Hepatocyte (in vitro differentiated cells): ENCODE results near the gene PLSCR4. TPM values are rescaled to one million over a fixed set of nuclear protein-coding genes. Genes with fewer than 3 reads are reported as not detected.

Experiments
- DNase-seq: peaks from one replicate; pipeline ENCODE4 v3.0.0-alpha.2; 2016; ENCODE audit warnings: low spot score
- H2AFZ ChIP-seq: fragments of 200-600 bp; sonication (generic); 2 replicates; pipeline ENCODE4 v1.6.0; 2016; ENCODE audit warnings: antibody characterized with exemption, mild to moderate bottlenecking
- H3K27ac ChIP-seq: fragments of 200-600 bp; sonication (generic); 2 replicates; pipeline ENCODE4 v1.5.1; 2016; ENCODE audit warnings: mild to moderate bottlenecking
- H3K27me3 ChIP-seq: fragments of 200-600 bp; sonication (generic); 2 replicates; pipeline ENCODE4 v1.6.1; 2016
- H3K36me3 ChIP-seq: fragments of 200-600 bp; sonication (generic); replicated peaks from 2 replicates; pipeline ENCODE4 v1.5.1; 2016; ENCODE audit warnings: low read depth; ENCODE audit not compliant: insufficient read depth
- H3K4me1 ChIP-seq: fragments of 200-600 bp; sonication (generic); 2 replicates; pipeline ENCODE4 v1.5.1; 2016; ENCODE audit warnings: mild to moderate bottlenecking, moderate library complexity; ENCODE audit not compliant: insufficient read depth
- H3K4me2 ChIP-seq: fragments of 200-600 bp; sonication (generic); 2 replicates; pipeline ENCODE4 v1.6.0; 2016
- H3K4me3 ChIP-seq: fragments of 200-600 bp; sonication (generic); 2 replicates; pipeline ENCODE4 v1.5.1; 2016; ENCODE audit warnings: mild to moderate bottlenecking
- H3K79me2 ChIP-seq: fragments of 200-600 bp; sonication (generic); 2 replicates; pipeline ENCODE4 v1.6.0; 2017; ENCODE audit warnings: mild to moderate bottlenecking
- H3K9me2 ChIP-seq: fragments of 200-600 bp; sonication (generic); replicated peaks from 2 replicates; pipeline ENCODE4 v1.6.0; 2017; ENCODE audit warnings: mild to moderate bottlenecking; ENCODE audit not compliant: insufficient read depth
- H3K9me3 ChIP-seq: fragments of 200-600 bp; sonication (generic); 2 replicates; pipeline ENCODE4 v1.5.1; 2016; ENCODE audit warnings: low read depth, mild to moderate bottlenecking
- H4K20me1 ChIP-seq: fragments of 200-600 bp; sonication (generic); 2 replicates; pipeline ENCODE4 v1.6.0; 2016; ENCODE audit warnings: mild to moderate bottlenecking; ENCODE audit not compliant: insufficient read depth, poor library complexity, severe bottlenecking
- EZH2 ChIP-seq: fragments of 200-600 bp; sonication (generic); IDR thresholded peaks from 2 replicates; pipeline ENCODE4 v1.6.1; 2016; ENCODE audit warnings: antibody characterized with exemption, mild to moderate bottlenecking, borderline replicate concordance
- EZH2phosphoT487 ChIP-seq: fragments of 200-600 bp; sonication (generic); IDR thresholded peaks from one replicate; pipeline ENCODE4 v1.6.1; 2018; ENCODE audit warnings: antibody characterized with exemption, mild to moderate bottlenecking, low read depth, moderate library complexity; ENCODE audit not compliant: unreplicated experiment, severe bottlenecking
- WGBS: methylation state at CpG from one replicate; pipeline ENCODE4 v1.1.6; 2016; ENCODE audit warnings: low lambda C conversion rate; ENCODE audit errors: missing lambda C conversion rate; 5-methylcytosine and 5-hydroxymethylcytosine counted together
- polyA plus RNA-seq: library from polyadenylated mRNA; unstranded; fragments of >200 nt; fragmentation: Nextera tagmentation; extraction: Ambion mirVana; gene quantifications from 2 replicates; pipeline ENCODE4 v1.2.1, GENCODE V29; 2016
- total RNA-seq: library from RNA; depleted of rRNA; stranded (reverse); fragments of >200 nt; gene quantifications from 2 replicates; pipeline ENCODE4 v1.2.3, GENCODE V29; 2014
- TF ChIP-seq, protein P1 (sequence below): fragments of 200-600 bp; sonication (generic); IDR thresholded peaks from 2 replicates; pipeline ENCODE4 v1.5.1; 2016; ENCODE audit warnings: antibody characterized with exemption, mild to moderate bottlenecking; ENCODE audit not compliant: poor library complexity

Gene PLSCR4
- total and polyA plus RNA-seq, 2 experiments from 2014 or later: 11.3 to 23.3 TPM

- Histone ChIP-seq H3K9me2 (no peaks in the 10 kb centered on the region), H3K36me3 (no peaks in the 10 kb centered on the region), H3K9me3 (no peaks in the 10 kb centered on the region), H4K20me1 (no peaks in the 10 kb centered on the region), H3K4me3 (no peak overlapping the region), H3K4me1 (peaks cover 28% of the 10 kb centered on the region), H2AFZ (no peak overlapping the region), H3K27ac (no peak overlapping the region), H3K4me2 (no peak overlapping the region), H3K79me2 (no peaks in the 10 kb centered on the region), H3K27me3 (no peaks in the 10 kb centered on the region)
- WGBS: 96% methylated on average over 1 of the region's 1 CpG
- DNase-seq: no peak
- TF ChIP-seq, protein P1, sequence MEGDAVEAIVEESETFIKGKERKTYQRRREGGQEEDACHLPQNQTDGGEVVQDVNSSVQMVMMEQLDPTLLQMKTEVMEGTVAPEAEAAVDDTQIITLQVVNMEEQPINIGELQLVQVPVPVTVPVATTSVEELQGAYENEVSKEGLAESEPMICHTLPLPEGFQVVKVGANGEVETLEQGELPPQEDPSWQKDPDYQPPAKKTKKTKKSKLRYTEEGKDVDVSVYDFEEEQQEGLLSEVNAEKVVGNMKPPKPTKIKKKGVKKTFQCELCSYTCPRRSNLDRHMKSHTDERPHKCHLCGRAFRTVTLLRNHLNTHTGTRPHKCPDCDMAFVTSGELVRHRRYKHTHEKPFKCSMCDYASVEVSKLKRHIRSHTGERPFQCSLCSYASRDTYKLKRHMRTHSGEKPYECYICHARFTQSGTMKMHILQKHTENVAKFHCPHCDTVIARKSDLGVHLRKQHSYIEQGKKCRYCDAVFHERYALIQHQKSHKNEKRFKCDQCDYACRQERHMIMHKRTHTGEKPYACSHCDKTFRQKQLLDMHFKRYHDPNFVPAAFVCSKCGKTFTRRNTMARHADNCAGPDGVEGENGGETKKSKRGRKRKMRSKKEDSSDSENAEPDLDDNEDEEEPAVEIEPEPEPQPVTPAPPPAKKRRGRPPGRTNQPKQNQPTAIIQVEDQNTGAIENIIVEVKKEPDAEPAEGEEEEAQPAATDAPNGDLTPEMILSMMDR: no peak
- no peak for TF ChIP-seq EZH2
- TF ChIP-seq EZH2phosphoT487: no peak
Observed at GRCh38 chr3:146169891-146170290, 81.0 kb downstream of the PLSCR4 start.

GRCh38 chr3:146166826-146167225 lies 84.1 kb downstream of the PLSCR4 start:
- 39% methylated on average over 3 of the region's 3 CpGs for WGBS
- Histone ChIP-seq H3K79me2 (no peaks in the 10 kb centered on the region), H3K9me3 (no peaks in the 10 kb centered on the region), H2AFZ (no peak overlapping the region), H3K4me3 (no peak overlapping the region), H3K36me3 (no peaks in the 10 kb centered on the region), H3K9me2 (no peaks in the 10 kb centered on the region), H3K4me2 (peak overlapping the region; percentile 2), H4K20me1 (no peaks in the 10 kb centered on the region), H3K27me3 (no peaks in the 10 kb centered on the region), H3K4me1 (peaks cover 32% of the 10 kb centered on the region), H3K27ac (peak overlapping the region; percentile 78)
- no peak for DNase-seq
- TF ChIP-seq EZH2phosphoT487 (no peak), EZH2 (no peak)
- TF ChIP-seq, protein P1: no peak

GRCh38 chr3:146166415-146166821 lies 84.5 kb downstream of the PLSCR4 start:
- no peak overlapping the region for H3K4me3 ChIP-seq
- peak overlapping the region; percentile 55 for H3K4me2 ChIP-seq
- DNase-seq: peak; percentile 25
- no peak overlapping the region for H2AFZ ChIP-seq
- H3K36me3 ChIP-seq: no peaks in the 10 kb centered on the region
- TF ChIP-seq EZH2: no peak
- TF ChIP-seq EZH2phosphoT487: no peak
- TF ChIP-seq, protein P1: no peak
- peaks cover 33% of the 10 kb centered on the region for H3K4me1 ChIP-seq
- H3K27me3 ChIP-seq: no peaks in the 10 kb centered on the region
- H4K20me1 ChIP-seq: no peaks in the 10 kb centered on the region
- H3K79me2 ChIP-seq: no peaks in the 10 kb centered on the region
- H3K27ac ChIP-seq: peak overlapping the region; percentile 78
- H3K9me2 ChIP-seq: no peaks in the 10 kb centered on the region
- 56% methylated on average over 4 of the region's 4 CpGs for WGBS
- H3K9me3 ChIP-seq: no peaks in the 10 kb centered on the region

DNA sequence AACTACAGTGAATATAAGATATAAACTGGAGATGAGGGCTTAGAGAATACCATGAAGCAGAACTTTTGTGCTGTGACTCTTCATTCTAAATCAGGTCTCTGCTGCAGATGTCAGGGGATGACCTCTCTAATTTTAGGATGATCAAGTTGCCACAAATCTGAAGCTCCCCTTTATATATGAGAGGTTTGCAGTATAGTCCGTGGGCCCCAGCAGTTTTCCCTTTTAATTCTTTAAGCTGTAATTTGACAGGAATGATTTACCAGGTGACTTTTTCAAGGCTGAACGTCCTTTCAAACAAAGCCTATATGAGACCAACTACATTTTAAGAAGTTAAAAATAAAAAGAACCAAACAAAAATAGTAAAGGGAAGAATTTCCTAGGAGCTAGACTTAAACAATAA lies 85.0 kb downstream of the PLSCR4 start:
- Histone ChIP-seq H2AFZ (no peak overlapping the region), H3K9me2 (no peaks in the 10 kb centered on the region), H3K27ac (peak overlapping the region; percentile 78), H3K36me3 (no peaks in the 10 kb centered on the region), H3K79me2 (no peaks in the 10 kb centered on the region), H3K4me3 (no peak overlapping the region), H3K27me3 (no peaks in the 10 kb centered on the region), H3K4me2 (peak overlapping the region; percentile 55), H4K20me1 (no peaks in the 10 kb centered on the region), H3K4me1 (peaks cover 33% of the 10 kb centered on the region), H3K9me3 (no peaks in the 10 kb centered on the region)
- TF ChIP-seq, protein P1: no peak
- no peak for TF ChIP-seq EZH2phosphoT487
- TF ChIP-seq EZH2: no peak
- 51% methylated on average over 2 of the region's 2 CpGs for WGBS
- DNase-seq: no peak
